Retinal pigment epithelial cell (primary cell): ENCODE measurements around the gene TAGLN3.

Source experiments
- DNase-seq: peaks from one replicate; pipeline ENCODE4 v3.0.0-alpha.2; 2010; ENCODE audit warnings: low read depth
- H3K4me3 ChIP-seq: 2 replicates; pipeline ENCODE4 v1.5.1; 2011; ENCODE audit warnings: mild to moderate bottlenecking, low read length, control low read depth, moderate library complexity
- TF ChIP-seq, protein P1 (sequence below): conservative IDR thresholded peaks from 2 replicates; pipeline ENCODE4 v1.5.1; 2011; ENCODE audit warnings: low read depth, low read length, control low read depth, inconsistent platforms

Gene TAGLN3

GRCh38 chr3:111976254-111976653 is 22.5 kb upstream of the TAGLN3 start:
- TF ChIP-seq, protein P1, sequence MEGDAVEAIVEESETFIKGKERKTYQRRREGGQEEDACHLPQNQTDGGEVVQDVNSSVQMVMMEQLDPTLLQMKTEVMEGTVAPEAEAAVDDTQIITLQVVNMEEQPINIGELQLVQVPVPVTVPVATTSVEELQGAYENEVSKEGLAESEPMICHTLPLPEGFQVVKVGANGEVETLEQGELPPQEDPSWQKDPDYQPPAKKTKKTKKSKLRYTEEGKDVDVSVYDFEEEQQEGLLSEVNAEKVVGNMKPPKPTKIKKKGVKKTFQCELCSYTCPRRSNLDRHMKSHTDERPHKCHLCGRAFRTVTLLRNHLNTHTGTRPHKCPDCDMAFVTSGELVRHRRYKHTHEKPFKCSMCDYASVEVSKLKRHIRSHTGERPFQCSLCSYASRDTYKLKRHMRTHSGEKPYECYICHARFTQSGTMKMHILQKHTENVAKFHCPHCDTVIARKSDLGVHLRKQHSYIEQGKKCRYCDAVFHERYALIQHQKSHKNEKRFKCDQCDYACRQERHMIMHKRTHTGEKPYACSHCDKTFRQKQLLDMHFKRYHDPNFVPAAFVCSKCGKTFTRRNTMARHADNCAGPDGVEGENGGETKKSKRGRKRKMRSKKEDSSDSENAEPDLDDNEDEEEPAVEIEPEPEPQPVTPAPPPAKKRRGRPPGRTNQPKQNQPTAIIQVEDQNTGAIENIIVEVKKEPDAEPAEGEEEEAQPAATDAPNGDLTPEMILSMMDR, result no peak
- DNase-seq, result no peak

GRCh38 chr3:111978583-111979433 is 19.9 kb upstream of the TAGLN3 start, which contains the start of gene ABHD10:
Gene ABHD10 (plus strand): TSS chr3:111979026. CDS start chr3:111979062, 36 bp downstream.
- peak within 1 kb of the TSS; percentile 86 for H3K4me3 ChIP-seq
- TF ChIP-seq, protein P1, result no peak

More at GRCh38 chr3:111976254-111976653, 22.5 kb upstream of the TAGLN3 start:
- no peak overlapping the region for H3K4me3 ChIP-seq

DNA sequence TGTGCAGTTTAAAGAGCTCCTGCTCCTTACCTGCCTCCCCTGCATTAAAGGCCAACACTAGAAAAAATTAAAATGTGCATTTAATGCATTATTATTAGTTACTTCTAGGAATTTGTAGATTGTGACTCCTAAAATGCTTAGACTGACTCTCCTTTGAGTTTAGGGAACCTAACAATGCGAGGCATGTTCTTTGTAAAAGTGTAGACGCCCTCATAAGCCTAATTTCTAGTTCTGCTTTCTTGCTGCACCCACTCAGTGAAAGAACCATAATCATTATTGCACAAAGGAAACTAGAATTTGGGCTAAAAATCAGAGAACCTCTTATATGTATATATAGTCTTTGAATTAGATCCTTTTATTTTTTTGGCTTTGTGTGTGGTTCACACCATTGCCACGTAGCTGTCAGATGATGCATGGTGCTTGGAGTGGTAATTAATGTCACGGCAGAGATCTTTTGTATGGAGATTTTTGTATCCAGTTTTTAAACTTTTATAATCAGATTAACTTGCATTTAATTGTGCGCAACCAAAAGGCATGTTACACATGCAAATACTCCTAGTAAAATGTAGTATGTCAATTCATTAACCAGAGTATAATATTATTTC is 19.2 kb upstream of the TAGLN3 start:
- DNase-seq, result no peak
- TF ChIP-seq, protein P1, result no peak
- H3K4me3 ChIP-seq, result peak overlapping the region; percentile 86

More at GRCh38 chr3:111978583-111979433, 19.9 kb upstream of the TAGLN3 start, which contains the start of gene ABHD10:
- peak; percentile 92 for DNase-seq

DNA sequence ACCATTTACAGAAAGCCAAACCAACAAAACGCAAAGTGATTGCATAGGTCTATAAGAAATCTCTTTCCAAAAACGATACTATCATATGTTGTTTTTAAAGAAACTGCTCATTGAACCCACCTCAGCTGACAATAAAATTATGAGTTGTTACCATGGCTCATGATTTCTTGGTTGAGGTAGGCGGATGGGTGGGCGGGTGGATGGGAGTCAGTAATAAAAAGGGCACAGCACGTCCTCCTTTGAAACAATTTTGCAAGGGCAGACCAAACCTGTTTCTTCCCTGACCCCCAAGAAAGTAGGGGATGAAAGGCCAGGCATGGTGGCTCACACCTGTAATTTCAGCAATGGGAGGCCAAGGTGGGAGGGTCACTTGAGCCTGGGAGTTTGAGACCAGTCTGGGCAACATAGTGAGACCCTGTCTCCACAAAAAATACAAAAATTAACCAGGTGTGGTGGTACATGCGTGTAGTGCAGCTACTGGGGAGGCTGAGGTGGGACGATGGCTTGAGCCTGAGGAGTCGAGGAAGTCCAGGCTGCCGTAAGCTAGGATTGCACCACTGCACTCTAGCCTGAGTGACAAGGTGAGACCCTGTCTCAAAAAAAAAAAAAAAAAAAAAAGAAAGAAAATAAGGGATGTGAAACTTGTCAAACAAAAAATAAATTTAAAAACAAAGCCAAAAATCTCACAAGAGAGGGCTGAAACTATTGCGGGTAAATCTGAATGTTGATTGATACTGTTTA is 17.8 kb upstream of the TAGLN3 start:
- TF ChIP-seq, protein P1, result no peak
- H3K4me3 ChIP-seq, result no peak overlapping the region
- no peak for DNase-seq

- TF ChIP-seq, protein P1, result no peak
- DNase-seq, result no peak
- no peak overlapping the region for H3K4me3 ChIP-seq
Measured at GRCh38 chr3:111981457-111981763, 17.3 kb upstream of the TAGLN3 start.

- H3K4me3 ChIP-seq, result no peak overlapping the region
- TF ChIP-seq, protein P1, result no peak
- no peak for DNase-seq
Measured at GRCh38 chr3:111984636-111985298, 14.0 kb upstream of the TAGLN3 start.
